Cerebellar cortex (tissue), 1 donor: ENCODE results near the gene SLC26A11.
"Not testable (repeated sequence)": the region's sequence is repeated elsewhere in the genome, so short reads cannot be mapped to it uniquely, and the experiment has no call there.

Experiments used
- DNase-seq: peaks from one replicate; pipeline ENCODE4 v3.0.0-alpha.2; 2015; ENCODE audit warnings: low spot score

Gene SLC26A11

GRCh38 chr17:80283116-80283852 is 63.1 kb downstream of the SLC26A11 start:
- no peak for DNase-seq

GRCh38 chr17:80284631-80285030 is 64.4 kb downstream of the SLC26A11 start:
- no peak for DNase-seq

- DNase-seq = no peak
These were observed 65.2 kb downstream of the SLC26A11 start for GRCh38 chr17:80285237-80285920.

GRCh38 chr17:80286638-80286960 is 66.4 kb downstream of the SLC26A11 start:
- no peak for DNase-seq

GRCh38 chr17:80287038-80287437 is 66.8 kb downstream of the SLC26A11 start:
- no peak for DNase-seq

- DNase-seq = no peak
These were observed 67.8 kb downstream of the SLC26A11 start for GRCh38 chr17:80287806-80288567.

- no peak for DNase-seq
These were observed 69.4 kb downstream of the SLC26A11 start for GRCh38 chr17:80289616-80290015.

GRCh38 chr17:80290156-80290555 is 69.9 kb downstream of the SLC26A11 start:
- DNase-seq = no peak

GRCh38 chr17:80291260-80291659 is 71.0 kb downstream of the SLC26A11 start:
- DNase-seq = no peak

GRCh38 chr17:80291691-80292487 is 71.7 kb downstream of the SLC26A11 start:
- DNase-seq = no peak

- no peak for DNase-seq
These were observed 72.3 kb downstream of the SLC26A11 start for GRCh38 chr17:80292521-80292971.

- no peak for DNase-seq
These were observed 74.0 kb downstream of the SLC26A11 start for GRCh38 chr17:80294210-80294609.

- no peak for DNase-seq
These were observed 74.4 kb downstream of the SLC26A11 start for GRCh38 chr17:80294653-80295052.

GRCh38 chr17:80295146-80295545 is 74.9 kb downstream of the SLC26A11 start:
- no peak for DNase-seq

- DNase-seq = no peak
These were observed 75.3 kb downstream of the SLC26A11 start for GRCh38 chr17:80295559-80295958.

GRCh38 chr17:80296221-80296620 is 76.0 kb downstream of the SLC26A11 start:
- no peak for DNase-seq

- DNase-seq = no peak
These were observed 77.9 kb downstream of the SLC26A11 start for GRCh38 chr17:80297996-80298560.

GRCh38 chr17:80299350-80300100 is 79.3 kb downstream of the SLC26A11 start:
- not testable (repeated sequence) for DNase-seq

GRCh38 chr17:80300756-80301155 is 80.5 kb downstream of the SLC26A11 start:
- DNase-seq = not testable (repeated sequence)
